GM23338 (cell line): ENCODE results near the gene BHLHA15.

ENCODE experiments used
- CTCF ChIP-seq, 2 experiments: fragments of 200-600 bp in 1 of 2; sonication (generic) in 1 of 2; conservative IDR thresholded peaks; 2 replicates each; pipeline versions ENCODE4 v1.5.1 to v1.6.1; 2016 to 2017; ENCODE audit warnings: antibody characterized with exemption in 2 of 2, low read depth in 2 of 2, mild to moderate bottlenecking in 2 of 2, moderate library complexity in 1 of 2
- EZH2 ChIP-seq: fragments of 200-600 bp; sonication (generic); IDR thresholded peaks from one replicate; pipeline ENCODE4 v1.8.0; 2017; ENCODE audit warnings: antibody characterized with exemption, mild to moderate bottlenecking, low read depth; ENCODE audit not compliant: unreplicated experiment
- EZH2phosphoT487 ChIP-seq: fragments of 200-600 bp; sonication (generic); IDR thresholded peaks from one replicate; pipeline ENCODE4 v1.8.1; 2018; ENCODE audit warnings: antibody characterized with exemption; ENCODE audit not compliant: unreplicated experiment
- JUNB ChIP-seq: IDR thresholded peaks from one replicate; pipeline ENCODE4 v1.6.1; 2016; ENCODE audit warnings: antibody characterized with exemption; ENCODE audit not compliant: unreplicated experiment
- POLR2AphosphoS5 ChIP-seq: IDR thresholded peaks from 2 replicates; pipeline ENCODE4 v1.6.1; 2016; ENCODE audit warnings: antibody characterized with exemption, low read depth

GRCh38 chr7:98166668-98166970, 44.6 kb upstream of the BHLHA15 start:
- TF ChIP-seq CTCF (conservative IDR thresholded peaks at IDR 0.05; ENCODE audit: low read depth in 2 of 2) (no peak), POLR2AphosphoS5 (no peak), EZH2phosphoT487 (no peak), EZH2 (no peak), JUNB (no peak)
